Adrenal gland (tissue), 5 donors: ENCODE results near the gene NCR2.

Source experiments
- POLR2A ChIP-seq, 2 donors: fragments of 450-650 bp; IDR thresholded peaks; one replicate each; pipeline ENCODE4 v1.6.1; 2017; ENCODE audit warnings: antibody characterized with exemption in 2 of 2, mild to moderate bottlenecking in 2 of 2, moderate library complexity in 1 of 2
- TF ChIP-seq, protein P1 (sequence below), 6 experiments: fragments of 450-650 bp in 4 of 6; fragments of 200-600 bp in 2 of 6; sonication (generic) in 1 of 6; IDR thresholded peaks; 1 replicate in 5 of 6; 2 replicates in 1 of 6; pipeline versions ENCODE4 v1.5.1 to v1.8.0; 2016 to 2021; ENCODE audit warnings: antibody characterized with exemption in 6 of 6, mild to moderate bottlenecking in 2 of 6, moderate library complexity in 1 of 6
- donor health status: DM: no; HTN: no; CAD: no.

DNA sequence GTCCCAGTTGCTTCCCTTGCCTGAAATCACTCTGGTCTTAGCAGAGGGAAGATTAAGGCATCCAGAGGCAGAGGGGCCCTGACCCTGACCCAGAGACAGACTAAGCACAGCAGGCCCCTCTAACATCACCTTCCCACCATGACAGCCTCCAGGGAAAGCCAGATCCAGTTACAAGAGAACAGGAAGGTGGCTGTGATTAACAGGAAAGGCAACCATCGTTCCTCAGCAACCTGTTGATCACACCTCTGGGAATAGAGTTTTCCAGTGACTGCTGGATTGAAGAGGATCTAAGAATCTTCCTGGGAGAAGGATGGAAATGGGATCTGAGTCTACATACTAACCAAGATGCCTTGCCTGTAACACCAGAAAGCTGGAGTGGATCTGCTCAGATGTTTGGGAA, 43.7 kb upstream of the NCR2 start:
- no peak for TF ChIP-seq POLR2A (IDR thresholded peaks at IDR 0.05)
- TF ChIP-seq, protein P1, sequence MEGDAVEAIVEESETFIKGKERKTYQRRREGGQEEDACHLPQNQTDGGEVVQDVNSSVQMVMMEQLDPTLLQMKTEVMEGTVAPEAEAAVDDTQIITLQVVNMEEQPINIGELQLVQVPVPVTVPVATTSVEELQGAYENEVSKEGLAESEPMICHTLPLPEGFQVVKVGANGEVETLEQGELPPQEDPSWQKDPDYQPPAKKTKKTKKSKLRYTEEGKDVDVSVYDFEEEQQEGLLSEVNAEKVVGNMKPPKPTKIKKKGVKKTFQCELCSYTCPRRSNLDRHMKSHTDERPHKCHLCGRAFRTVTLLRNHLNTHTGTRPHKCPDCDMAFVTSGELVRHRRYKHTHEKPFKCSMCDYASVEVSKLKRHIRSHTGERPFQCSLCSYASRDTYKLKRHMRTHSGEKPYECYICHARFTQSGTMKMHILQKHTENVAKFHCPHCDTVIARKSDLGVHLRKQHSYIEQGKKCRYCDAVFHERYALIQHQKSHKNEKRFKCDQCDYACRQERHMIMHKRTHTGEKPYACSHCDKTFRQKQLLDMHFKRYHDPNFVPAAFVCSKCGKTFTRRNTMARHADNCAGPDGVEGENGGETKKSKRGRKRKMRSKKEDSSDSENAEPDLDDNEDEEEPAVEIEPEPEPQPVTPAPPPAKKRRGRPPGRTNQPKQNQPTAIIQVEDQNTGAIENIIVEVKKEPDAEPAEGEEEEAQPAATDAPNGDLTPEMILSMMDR (IDR thresholded peaks at IDR 0.05), result no peak
